ENCODE measurements around the gene WFS1.

Gene WFS1

DNA sequence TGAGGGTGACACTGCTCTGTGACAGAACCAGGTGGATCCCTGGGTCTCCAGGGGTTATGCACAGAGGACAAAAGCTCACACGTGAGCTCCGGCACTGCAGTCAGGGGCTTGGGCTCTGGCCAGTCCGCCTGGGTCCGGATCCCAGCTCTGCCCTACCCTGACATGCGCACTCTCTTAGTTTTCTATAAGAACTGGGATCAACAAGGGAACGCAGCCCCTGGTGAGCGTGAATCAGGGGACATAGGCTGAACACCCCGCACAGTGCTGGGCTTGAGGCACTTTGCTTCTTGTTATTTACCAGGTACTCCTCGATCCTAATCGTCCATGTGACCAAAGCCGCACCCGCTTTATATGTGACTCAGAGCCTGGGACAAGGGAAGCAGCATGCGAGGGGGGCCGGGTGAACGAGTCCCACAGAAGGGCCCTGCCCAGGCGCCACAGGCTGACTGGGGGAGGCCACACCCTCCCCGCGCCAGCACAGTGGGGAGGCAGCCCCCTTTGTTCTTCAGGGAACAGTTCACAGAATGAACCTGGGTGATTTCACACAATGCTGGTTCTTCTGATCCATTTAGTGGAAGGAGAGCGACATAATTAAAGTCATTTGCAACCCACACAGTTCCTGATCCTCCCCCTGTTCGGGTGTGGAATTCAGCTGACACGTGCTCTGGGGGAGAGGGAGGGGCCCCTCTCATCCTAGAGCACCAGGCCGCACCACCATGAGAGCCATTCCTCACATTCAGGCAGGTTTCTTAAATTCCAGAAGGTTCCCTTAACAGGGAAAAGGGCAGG is 55.5 kb downstream of the WFS1 start:
- peak; percentile 72 for DNase-seq (ENCODE audit: low read depth)

DNA sequence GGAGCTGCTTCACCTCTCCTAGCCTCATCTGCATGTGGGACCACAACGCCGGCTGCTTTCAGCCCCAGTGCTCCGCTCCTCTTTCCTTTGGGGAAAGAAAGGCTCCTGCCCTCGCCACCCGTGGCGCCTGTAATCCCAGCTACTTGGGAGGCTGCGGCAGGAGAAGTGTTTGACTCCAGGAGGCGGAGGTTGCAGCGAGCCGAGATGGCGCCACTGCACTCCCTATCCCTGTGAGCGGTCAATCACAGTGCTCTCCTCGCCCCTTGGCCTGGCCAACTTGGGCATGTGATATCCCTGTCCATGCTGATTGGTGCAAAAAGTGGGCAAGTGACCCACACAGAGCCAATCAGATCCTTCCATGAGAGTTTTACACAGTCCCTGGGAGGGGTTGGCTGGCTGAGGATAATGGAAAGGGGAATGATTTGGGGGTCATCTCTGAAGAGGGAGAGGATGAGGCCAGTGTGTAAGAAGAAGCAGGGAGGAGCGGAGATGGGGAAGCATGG is 56.2 kb downstream of the WFS1 start:
- TF ChIP-seq, protein P1, sequence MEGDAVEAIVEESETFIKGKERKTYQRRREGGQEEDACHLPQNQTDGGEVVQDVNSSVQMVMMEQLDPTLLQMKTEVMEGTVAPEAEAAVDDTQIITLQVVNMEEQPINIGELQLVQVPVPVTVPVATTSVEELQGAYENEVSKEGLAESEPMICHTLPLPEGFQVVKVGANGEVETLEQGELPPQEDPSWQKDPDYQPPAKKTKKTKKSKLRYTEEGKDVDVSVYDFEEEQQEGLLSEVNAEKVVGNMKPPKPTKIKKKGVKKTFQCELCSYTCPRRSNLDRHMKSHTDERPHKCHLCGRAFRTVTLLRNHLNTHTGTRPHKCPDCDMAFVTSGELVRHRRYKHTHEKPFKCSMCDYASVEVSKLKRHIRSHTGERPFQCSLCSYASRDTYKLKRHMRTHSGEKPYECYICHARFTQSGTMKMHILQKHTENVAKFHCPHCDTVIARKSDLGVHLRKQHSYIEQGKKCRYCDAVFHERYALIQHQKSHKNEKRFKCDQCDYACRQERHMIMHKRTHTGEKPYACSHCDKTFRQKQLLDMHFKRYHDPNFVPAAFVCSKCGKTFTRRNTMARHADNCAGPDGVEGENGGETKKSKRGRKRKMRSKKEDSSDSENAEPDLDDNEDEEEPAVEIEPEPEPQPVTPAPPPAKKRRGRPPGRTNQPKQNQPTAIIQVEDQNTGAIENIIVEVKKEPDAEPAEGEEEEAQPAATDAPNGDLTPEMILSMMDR (conservative IDR thresholded peaks at IDR 0.05; ENCODE audit: low read depth, low read length) = no peak
- DNase-seq (ENCODE audit: low read depth) = no peak
- H3K4me3 ChIP-seq (ENCODE audit: low read length) = no peak overlapping the region

More for the DNA sequence above, 55.5 kb downstream of the WFS1 start:
- peak overlapping the region; percentile 11 for H3K4me3 ChIP-seq (ENCODE audit: low read length)
- TF ChIP-seq, protein P1 (conservative IDR thresholded peaks at IDR 0.05; ENCODE audit: low read depth, low read length) = no peak

GRCh38 chr4:6326312-6327060 is 56.8 kb downstream of the WFS1 start:
- no peak for DNase-seq (ENCODE audit: low read depth)
- no peak overlapping the region for H3K4me3 ChIP-seq (ENCODE audit: low read length)
- TF ChIP-seq, protein P1 (conservative IDR thresholded peaks at IDR 0.05; ENCODE audit: low read depth, low read length) = no peak

- H3K4me3 ChIP-seq (ENCODE audit: low read length) = no peak overlapping the region
- TF ChIP-seq, protein P1 (conservative IDR thresholded peaks at IDR 0.05; ENCODE audit: low read depth, low read length) = peak; percentile 86
- no peak for DNase-seq (ENCODE audit: low read depth)
Observed at GRCh38 chr4:6327220-6327917, 57.7 kb downstream of the WFS1 start.

DNA sequence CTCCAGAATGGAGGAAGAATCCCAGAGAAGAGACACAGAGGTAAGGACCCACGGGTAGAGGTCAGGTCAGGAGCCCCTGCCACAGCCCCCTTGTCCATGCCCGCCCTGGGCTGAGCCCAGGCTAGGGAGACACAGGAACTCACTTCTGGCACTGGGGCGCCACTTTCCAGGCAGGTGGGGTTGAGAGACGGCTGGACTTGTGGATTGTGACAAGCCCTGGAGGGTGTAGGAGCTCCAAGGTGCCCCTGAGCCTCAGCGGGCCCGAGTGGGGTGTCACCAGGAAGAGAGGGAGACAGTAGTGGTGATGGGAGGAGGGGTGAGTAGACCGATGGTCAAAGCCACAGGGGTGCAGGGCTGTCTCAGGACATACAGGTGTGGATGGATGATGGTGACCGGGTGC is 58.9 kb downstream of the WFS1 start:
- no peak for DNase-seq (ENCODE audit: low read depth)
- H3K4me3 ChIP-seq (ENCODE audit: low read length) = no peak overlapping the region
- TF ChIP-seq, protein P1 (conservative IDR thresholded peaks at IDR 0.05; ENCODE audit: low read depth, low read length) = no peak

DNA sequence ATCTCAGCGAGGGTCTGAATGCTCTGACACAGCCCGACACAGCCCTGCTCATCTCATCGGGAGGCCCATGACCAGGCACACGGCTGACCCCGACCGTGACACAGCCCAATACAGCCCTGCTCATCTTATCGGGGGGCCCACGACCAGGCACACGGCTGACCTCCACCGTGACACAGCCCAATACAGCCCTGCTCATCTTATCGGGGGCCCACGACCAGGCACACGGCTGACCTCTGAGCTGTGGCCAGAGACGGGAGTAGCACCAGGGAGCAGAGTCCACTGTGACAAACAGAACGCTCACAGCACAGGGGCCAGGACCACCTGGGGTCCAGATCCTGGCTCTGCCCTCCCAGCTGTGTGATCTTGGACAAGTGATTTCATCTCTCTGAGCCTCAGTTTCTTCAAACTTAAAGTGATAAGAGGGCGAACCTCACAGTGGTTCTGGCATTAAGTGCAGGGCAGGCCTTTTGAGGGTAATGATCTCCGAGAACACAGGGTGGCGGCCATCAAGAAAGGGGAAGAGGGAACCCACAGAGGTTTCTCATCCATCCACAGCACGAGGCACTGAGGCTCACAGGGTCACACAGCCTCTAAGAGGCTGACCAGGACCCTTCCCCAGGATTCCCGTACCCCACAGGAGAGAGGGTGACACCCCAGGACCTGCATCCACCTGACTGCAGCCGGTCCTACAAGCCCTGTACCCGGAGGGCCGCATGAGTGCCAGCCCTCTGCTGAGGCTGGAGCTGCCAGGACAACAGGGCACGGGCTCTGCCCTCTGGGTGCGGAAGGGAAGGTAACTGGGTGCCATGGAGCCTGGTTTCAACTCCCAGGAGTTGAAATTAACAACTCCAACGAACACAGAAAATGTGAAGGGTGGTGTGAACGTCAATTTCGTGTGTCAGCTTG is 60.1 kb downstream of the WFS1 start:
- no peak for DNase-seq (ENCODE audit: low read depth)
- TF ChIP-seq, protein P1 (conservative IDR thresholded peaks at IDR 0.05; ENCODE audit: low read depth, low read length) = no peak
- H3K4me3 ChIP-seq (ENCODE audit: low read length) = no peak overlapping the region

Data from retinal pigment epithelial cell (primary cell).